GM18498 (cell line): ENCODE data around the gene ANTXR1.

ENCODE experiments used
- ATAC-seq: cut with Tn5 transposase; IDR thresholded peaks from one replicate; pipeline ENCODE4 v1.9.1; 2021; ENCODE audit warnings: mild to moderate bottlenecking, moderate library complexity; ENCODE audit not compliant: unreplicated experiment

Gene ANTXR1

GRCh38 chr2:69032336-69032735 is 19.4 kb downstream of the ANTXR1 start:
- no peak for ATAC-seq

DNA sequence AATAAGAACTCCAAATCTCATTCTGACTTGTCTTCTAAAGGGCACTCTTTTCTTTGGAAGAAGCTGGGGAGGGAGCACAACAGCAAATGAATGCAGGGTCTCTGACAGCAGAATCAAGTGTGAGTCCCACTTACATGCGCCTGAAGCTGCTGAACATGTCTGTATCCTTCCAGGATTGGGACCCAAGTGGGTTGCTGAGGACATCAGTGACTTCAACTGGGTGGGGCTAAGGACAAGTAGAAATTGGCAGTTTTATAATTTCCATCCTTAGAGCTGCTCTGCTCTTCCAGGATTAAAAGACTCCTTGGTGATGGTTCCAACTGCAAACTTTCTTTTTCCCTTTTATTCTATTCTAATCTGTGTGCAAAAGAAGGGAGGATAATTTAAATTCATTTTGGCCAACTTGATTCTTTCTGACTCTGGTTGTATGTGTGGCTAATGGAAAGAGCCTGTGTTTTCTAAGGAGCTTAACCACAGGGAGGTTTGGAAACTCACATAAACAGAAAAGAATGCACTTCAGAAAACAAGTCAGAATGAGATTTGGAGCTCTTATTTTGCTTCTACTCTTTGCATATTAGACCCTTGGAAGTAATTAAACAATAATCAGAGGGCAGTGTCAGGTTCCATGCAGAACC is 20.6 kb downstream of the ANTXR1 start:
- ATAC-seq, result no peak

- ATAC-seq, result no peak
Measured at GRCh38 chr2:69034122-69034521, 21.1 kb downstream of the ANTXR1 start.

- ATAC-seq, result no peak
Measured at GRCh38 chr2:69034845-69035244, 21.9 kb downstream of the ANTXR1 start.

DNA sequence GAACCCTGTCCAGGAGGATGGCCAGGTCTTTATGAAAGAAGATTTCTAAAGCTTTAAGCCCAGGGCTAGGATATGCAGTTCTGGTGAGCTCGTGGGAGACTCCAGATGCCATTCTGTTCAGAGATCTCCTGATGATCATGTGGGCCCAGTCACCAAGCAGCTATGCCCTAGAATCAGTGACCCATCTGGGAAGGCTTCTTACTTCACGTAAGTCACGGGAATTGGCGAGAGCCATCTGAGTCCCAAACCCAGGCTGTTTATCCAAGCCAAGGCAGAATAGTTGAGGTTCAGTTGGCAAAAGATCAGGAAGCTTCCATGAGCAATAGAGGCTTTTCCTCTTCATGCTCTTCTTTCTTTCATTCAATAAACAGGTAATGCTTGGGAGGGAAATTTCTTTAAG is 23.9 kb downstream of the ANTXR1 start:
- no peak for ATAC-seq

DNA sequence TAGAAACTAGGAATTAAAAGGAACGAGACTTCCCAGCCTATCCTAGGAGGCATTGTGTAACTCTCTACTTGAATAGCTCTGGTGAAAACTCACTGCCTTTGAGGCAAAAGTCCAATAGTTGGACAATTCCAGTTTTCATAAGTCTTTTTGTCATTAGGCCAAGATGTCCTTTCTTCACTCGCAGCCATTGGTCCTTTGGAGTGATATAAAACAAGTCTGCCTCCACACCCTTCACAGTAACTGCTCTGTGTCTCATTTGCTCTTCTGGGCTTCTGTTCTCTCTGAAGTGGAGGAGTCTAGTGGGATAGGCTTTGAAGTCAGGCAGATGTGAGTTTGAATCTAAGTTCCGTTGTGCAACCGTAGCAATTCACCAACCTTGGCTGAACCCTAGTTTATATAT is 28.2 kb downstream of the ANTXR1 start:
- no peak for ATAC-seq

DNA sequence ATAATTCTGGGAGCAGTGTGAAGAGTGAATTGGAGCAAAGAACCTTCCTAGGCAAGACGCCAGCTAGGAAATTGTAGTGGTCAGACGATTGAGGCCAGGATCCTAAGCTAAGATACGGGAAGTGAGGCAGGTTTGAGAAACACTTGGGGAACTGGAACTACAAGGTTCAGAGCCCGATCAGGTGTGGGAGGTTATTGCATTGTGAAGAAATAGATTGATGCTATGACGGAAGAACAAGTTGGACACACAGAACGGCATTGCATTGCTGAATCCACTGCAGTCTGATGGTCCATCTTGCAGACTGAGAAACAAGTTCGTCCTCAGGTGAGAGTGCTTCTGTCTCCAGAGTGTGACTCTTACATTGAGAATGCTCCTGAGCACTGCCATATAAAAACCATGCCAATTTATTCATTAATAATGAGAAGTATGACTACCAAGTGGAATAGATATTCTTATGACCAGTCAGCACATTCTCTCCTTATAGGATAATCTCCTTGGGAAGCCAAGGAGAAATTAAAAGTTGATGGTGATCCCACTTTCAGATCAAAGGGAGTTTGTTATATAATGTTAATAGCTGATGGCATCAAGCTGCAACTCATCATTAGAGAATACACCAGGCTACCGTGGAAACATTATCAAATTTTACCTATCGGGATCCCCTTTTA is 30.9 kb downstream of the ANTXR1 start:
- no peak for ATAC-seq

- no peak for ATAC-seq
Measured at GRCh38 chr2:69046221-69046662, 33.3 kb downstream of the ANTXR1 start.

DNA sequence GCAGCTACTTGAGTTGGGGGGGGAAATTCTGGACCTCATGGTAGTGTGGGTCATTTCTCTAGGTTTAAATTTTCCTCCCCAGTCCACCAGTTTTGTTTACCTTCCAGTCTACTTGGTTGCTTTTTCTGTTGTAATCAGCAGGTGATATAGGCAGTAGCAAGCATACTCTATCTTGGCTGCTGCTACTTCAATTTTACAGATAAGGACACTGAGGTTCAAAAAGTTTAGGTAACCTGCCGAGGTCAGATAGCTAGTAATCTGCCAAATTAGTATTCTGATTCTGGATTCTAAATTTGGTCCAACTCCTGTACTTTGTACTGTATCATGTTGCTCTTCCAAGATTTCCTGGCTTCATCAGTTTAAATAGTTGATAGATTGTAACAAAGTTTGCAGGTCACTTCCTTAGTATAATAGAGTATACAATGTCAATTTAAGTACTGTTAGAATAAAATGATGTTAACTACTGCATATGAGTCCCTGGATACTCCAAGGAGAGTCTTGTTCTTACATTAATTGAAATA is 34.7 kb downstream of the ANTXR1 start:
- ATAC-seq, result no peak

GRCh38 chr2:69050802-69051201 is 37.8 kb downstream of the ANTXR1 start:
- ATAC-seq, result no peak

DNA sequence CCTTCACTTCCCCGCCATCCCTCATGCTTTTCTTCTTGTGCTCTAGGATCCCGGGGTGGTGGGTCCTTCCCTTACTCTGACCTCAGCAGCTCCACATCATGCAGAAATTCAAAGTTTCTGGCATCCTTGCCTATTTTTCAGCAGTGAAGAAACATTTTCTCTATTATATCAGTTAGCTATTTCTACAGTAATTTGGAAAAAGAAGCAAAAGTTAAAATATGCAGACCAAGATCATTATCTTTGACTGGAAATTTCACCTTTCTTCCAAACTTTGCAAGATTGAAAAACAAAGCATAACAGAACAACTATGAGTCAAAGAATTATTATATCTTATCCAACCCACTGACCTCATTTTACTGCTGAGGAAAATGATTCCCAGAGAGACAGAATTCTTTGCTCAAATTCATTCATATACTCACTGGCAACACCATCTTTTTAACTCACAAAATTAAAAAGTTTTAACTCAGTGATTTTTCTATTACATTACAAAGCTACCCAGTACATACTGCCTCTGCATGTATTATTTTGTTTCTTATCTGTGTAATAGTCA is 40.5 kb downstream of the ANTXR1 start:
- ATAC-seq, result no peak

DNA sequence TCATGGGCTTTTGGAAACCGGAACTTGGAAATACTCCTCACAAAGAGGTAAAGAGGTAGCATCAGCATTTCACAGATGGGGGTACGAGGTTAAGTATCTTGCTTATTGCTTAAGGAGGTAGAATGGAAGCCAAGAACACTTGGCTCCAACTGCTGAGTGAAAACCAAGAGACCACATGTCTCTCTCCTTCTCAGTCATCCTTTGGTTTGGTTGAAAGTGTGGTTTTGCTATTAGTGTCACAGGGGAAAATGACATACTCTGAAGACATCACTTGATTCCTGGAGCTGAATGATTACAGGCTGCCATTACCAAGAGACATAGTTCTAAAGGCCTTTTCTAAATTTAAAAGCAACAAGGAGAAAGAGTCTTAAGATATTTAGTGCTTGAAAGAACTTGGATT is 41.5 kb downstream of the ANTXR1 start:
- ATAC-seq, result peak; percentile 76

DNA sequence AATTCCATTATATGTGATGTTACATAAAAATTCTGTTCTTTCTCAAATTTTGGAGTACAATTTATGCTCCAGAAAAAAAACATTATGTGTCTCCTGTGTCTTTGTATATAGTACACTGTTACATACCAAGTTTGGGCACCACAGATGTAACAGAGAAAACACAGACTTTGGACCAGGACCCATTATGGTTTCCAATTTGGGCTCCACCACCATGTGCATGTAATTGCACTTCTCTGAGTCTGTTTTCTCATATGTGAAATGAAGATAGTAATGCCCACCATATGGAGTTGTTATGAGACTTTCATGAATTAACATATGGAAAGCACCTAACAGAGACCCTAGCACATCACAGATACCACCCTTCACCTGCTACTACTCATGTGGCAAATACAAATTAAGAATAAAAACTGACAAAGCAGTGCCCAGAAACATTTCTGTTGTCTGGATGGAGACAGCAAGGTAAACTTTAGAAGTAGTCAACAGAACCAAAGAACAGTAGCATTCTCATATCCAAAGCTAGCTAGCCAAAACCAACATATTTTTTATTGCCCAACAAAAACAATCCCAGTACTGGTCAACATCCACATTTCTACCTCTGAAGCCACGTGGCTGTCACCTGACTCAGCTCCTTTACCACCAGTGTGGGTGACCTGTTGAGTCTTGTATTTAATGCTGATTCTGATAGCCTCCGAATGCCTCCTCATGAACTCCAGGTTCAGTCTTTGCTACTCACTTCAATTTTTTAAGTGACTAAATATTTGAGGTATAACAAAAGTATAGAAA is 42.9 kb downstream of the ANTXR1 start:
- ATAC-seq, result no peak

DNA sequence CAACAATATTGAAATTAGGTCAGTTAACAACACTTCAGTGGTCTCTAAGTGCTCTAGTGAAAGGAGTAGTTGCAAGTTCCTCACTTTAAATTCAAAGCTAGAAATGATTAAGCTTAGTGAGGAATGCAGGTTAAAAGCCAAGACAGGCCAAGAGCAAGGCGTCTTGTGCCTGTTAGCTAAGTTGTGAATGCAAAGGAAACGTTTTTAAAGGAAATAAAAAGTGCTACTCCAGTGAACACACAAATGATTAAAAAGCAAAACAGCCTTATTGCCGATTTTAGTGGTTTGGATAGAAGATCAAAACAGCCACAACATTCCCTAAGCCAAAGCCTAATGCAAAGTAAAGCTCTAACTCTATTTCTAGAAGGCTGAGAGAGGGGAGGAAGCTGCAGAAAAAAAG is 44.7 kb downstream of the ANTXR1 start:
- no peak for ATAC-seq

DNA sequence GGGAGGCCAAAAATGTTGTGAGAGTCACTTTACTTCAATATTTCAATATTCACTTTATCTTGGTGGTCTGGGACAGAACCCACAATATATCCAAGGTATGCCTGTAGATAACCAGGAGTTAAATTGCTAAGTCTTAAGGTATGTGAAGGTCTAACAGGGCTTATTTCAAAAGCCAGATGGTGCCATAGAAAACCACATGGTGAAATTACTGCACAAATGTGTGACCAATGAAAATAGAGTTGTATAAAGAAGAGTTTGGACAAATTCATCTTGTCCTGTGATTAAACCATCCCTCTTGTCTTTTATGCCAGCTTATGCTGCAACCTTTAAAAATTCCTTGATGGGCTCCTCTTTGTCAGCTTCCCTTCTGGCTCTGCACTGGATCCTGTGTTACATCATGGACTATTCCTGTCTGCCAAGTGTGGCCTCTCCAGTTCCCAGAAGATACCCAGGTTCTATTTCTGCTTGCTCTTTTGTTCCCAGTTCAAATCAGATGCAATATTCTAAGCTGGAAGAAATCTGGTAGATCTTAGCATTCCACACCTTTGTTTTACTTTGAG is 46.8 kb downstream of the ANTXR1 start:
- ATAC-seq, result no peak

GRCh38 chr2:69060938-69061501 is 48.0 kb downstream of the ANTXR1 start:
- no peak for ATAC-seq

DNA sequence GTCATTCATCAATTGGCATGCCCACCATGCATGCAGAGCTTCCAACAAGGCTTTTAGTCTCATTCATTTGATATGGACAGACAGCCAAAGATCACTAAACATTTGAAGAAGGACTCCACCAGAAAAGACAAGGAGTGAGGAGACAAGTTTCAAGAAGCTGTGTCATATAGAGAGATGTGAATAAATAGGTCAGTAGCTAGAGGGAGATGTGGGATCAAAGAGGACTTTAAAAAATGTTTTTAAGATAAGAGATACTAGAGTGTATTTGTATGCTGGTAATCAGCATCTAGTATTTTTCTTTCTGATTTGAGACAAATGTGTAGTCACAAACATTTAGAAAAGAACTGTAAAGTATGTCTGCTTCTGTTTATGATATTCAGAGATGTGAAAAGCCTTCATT is 48.5 kb downstream of the ANTXR1 start:
- ATAC-seq, result no peak

GRCh38 chr2:69062307-69062962 is 49.5 kb downstream of the ANTXR1 start:
- ATAC-seq, result no peak

DNA sequence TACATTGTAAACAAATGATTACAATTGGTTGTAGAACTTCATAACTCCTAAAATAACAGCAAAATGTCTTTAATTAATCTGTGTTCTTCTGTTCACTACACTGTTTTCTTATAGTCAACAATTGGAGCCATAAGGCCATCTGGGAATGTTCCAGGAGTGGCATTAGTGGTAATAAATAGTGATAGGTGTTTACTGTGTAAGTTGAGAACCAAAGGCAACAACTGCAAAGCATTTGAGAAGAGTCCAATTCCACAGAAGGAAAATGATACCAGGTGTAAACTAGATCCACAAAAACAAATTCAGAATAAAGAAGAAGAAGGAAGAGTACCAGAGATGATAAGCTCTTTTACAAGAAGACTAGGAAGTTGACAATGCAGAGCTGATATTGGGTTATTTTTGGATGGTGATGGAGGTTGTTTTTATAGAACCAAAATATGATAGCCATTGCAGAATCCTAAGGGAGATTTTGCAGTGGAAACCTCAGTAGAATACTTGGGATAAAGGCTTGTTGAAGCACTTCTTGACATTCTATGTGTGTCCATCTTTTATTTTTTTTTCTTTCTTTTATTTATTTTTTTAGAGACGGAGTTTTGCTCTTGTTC is 52.9 kb downstream of the ANTXR1 start:
- ATAC-seq, result no peak
